Placental epithelial cell (primary cell): Measurements from ENCODE around the gene NXN. TPM values are rescaled to one million over a fixed set of nuclear protein-coding genes. Genes with fewer than 3 reads are reported as not detected.

ENCODE experiments used
- small RNA-seq: library from RNA; depleted of rRNA; stranded (forward); fragments of <200 nt; gene quantifications from one replicate; pipeline ENCODE3, GENCODE V24; 2012
- total RNA-seq: library from RNA; depleted of rRNA; stranded (reverse); fragments of >200 nt; gene quantifications from 2 replicates; pipeline ENCODE4 v1.2.3, GENCODE V29; 2012

The NXN gene
- total RNA-seq: 28.6 and 38.1 TPM in 2 replicates

GRCh38 chr17:979539-980405 is at the start of gene NXN:
Gene NXN, minus strand, starts transcription at chr17:979776.

DNA sequence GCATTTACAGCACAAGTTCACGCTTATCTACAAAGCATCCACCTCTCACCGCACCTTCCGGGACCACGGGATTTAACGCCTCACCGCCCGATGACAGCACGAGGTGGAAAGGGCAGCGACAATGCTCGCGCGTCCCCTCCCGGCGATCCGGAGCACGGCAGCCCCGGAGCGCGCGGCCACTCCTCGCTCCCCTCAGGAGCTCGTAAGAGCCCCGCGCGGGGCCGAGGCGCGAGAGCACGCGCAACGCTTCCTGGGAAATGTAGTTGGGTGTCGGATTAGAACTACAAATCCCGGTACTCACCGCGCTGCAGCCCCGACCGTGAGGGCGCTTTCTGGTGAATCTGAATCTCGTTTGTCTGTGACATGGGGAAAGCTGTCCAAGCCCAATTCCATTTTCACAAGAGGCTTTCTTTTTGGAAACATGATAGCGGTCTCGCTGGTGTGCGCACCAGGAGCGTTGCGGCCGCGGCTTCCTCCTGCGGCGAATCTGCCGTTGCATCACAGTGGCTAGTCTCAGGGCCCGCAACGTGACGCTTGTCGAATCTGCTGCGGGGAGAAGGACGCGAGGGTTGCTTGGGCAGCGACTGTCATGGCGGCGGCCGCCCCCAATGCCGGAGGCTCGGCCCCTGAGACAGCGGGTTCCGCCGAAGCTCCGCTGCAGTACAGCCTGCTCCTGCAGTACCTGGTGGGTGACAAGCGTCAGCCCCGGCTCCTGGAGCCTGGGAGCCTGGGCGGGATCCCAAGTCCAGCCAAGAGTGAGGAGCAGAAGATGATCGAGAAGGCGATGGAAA is 17.2 kb upstream of the NXN start, which contains the start of gene TIMM22:
Gene TIMM22, plus strand, starts transcription at position 576 of the 791 bp plus-strand sequence. Its CDS starts 14 bp downstream, at position 590.

GRCh38 chr17:781805-782731 is 197.5 kb downstream of the NXN start, which contains the start of the genes GLOD4 and MRM3:
Gene GLOD4, minus strand, starts transcription at chr17:782280. Its CDS starts 25 bp downstream, at chr17:782255.
Gene MRM3, plus strand, starts transcription at chr17:782353. Its CDS starts 26 bp downstream, at chr17:782379.

GRCh38 chr17:752002-752619 is 227.5 kb downstream of the NXN start, which contains the start of gene GEMIN4:
Gene GEMIN4, minus strand, starts transcription at chr17:752264. Its CDS starts 122 bp downstream, at chr17:752142.

Small RNAs within 50 kb of the gene (small RNA-seq; reads per million reads assigned to genes)
- gene MIR3183: not detected

Other genes starting within 250 kb of the NXN start
- 22.8 and 27.7 TPM in 2 replicates for gene TLCD3A, start 247.2 kb downstream of the NXN start, total RNA-seq
- gene GEMIN4, start 227.5 kb downstream of the NXN start, total RNA-seq: 12.6 and 14.1 TPM in 2 replicates
- gene GLOD4, start 197.5 kb downstream of the NXN start, total RNA-seq: 31.0 and 39.5 TPM in 2 replicates
- gene MRM3, start 197.4 kb downstream of the NXN start, total RNA-seq: 10.4 and 20.8 TPM in 2 replicates
- gene TIMM22, start 17.4 kb upstream of the NXN start, total RNA-seq: 13.7 and 21.1 TPM in 2 replicates
- 67.2 and 71.5 TPM in 2 replicates for gene ABR, start 200.2 kb upstream of the NXN start, total RNA-seq